Measurements from ENCODE around the gene P3R3URF. TPM values are rescaled to one million over a fixed set of nuclear protein-coding genes. Genes with fewer than 3 reads are reported as not detected.

Gene P3R3URF
- total and polyA plus RNA-seq, 9 of the 15 experiments (the other 6 are each of a cell fraction or from before 2014, with no cell fraction given): not detected

- in situ Hi-C loops (cut with MboI) (loop anchor here (25.0 kb wide), 1 partner anchor 551 kb away; no protein-coding TSS in a partner anchor), intact Hi-C loops (cut with micrococcal nuclease) (no loop called here)
- Histone ChIP-seq H4K20me1 (replicated peaks; ENCODE audit: control insufficient read depth, insufficient read depth, low read length) (no peaks in the 10 kb centered on the region; the same call in 1 of the 2 replicates), H3K27me3 (ENCODE audit: control insufficient read depth in 2 of 2, insufficient read depth in 2 of 2, low read length in 2 of 2) (no peaks in the 10 kb centered on the region), H3K4me3 (no peak overlapping the region), H3K9me1 (ENCODE audit: control insufficient read depth, insufficient read depth, low read length) (peaks cover 5% of the 10 kb centered on the region), H3K4me1 (replicated peaks in 1 of 2; ENCODE audit: control insufficient read depth in 2 of 2, insufficient read depth in 2 of 2, low read length in 2 of 2) (peaks cover 8 to 11% of the 10 kb centered on the region in 2 experiments; a peak in 3 of 5 replicates), H3K9me3 (replicated peaks; ENCODE audit: control insufficient read depth, insufficient read depth, low read depth, low read length) (no peaks in the 10 kb centered on the region), H3K4me2 (ENCODE audit: insufficient read depth, low read length) (no peak overlapping the region), H3K79me2 (ENCODE audit: control insufficient read depth, insufficient read depth, low read length) (no peaks in the 10 kb centered on the region), H3K9ac (ENCODE audit: insufficient read depth in 1 of 2, low read depth in 2 of 2, low read length in 2 of 2) (0 out of 4 replicates have a peak overlapping the region, but pooled peaks of 1 of the 2 experiments have one; percentile 45), H3K36me3 (ENCODE audit: control insufficient read depth, insufficient read depth, low read length) (peaks cover 53% of the 10 kb centered on the region), H3K27ac (ENCODE audit: extremely low read depth, low read depth, low read length) (no peak overlapping the region), H2AFZ (ENCODE audit: low read depth, low read length) (no peak overlapping the region)
- CTCF ChIA-PET (ENCODE audit: low intra/inter-chr PET ratio): no interaction called here
- 62% methylated on average over 6 of the region's 6 CpGs for WGBS (ENCODE audit: insufficient coverage, low coverage, missing lambda C conversion rate)
- peak in 3 of 4 experiments; percentile 36 to 56 (median 44) for DNase-seq (ENCODE audit: extremely low read depth in 1 of 4, low spot score in 3 of 4)
- no peak for FAIRE-seq
- ATAC-seq: peak; percentile 51
- POLR2A ChIA-PET: interaction anchor here (0.7 kb wide), 1 partner anchor 542 kb away, joined by 3 read pairs; no protein-coding TSS in a partner anchor
- BruUV-seq (replicated peaks): no TSS peak
- TF ChIP-seq PATZ1 (CRISPR knock-in tag; IDR thresholded peaks at IDR 0.05; ENCODE audit: borderline replicate concordance): no peak
- TF ChIP-seq ZNF431 (CRISPR knock-in tag; IDR thresholded peaks at IDR 0.05): no peak
- 0 out of 2 replicates have a peak, but pooled peaks have one; percentile 15 for TF ChIP-seq SMC3 (conservative IDR thresholded peaks at IDR 0.05; ENCODE audit: insufficient read depth, low read depth, low read length)
- no peak for TF ChIP-seq XRCC5 (IDR thresholded peaks at IDR 0.05; ENCODE audit: low read depth, low read length)
- TF ChIP-seq RAD21 (CRISPR knock-in tag; conservative IDR thresholded peaks at IDR 0.05 in 1 of 2, IDR thresholded peaks at IDR 0.05 in 1 of 2): 0 out of 4 replicates have a peak, but pooled peaks of 1 of the 2 experiments have one; percentile 19
- TF ChIP-seq ZZZ3 (IDR thresholded peaks at IDR 0.05): no peak
- TF ChIP-seq FOXM1 (IDR thresholded peaks at IDR 0.05; ENCODE audit: low read depth): no peak
- no peak for TF ChIP-seq FOXM1 (CRISPR knock-in tag; IDR thresholded peaks at IDR 0.05; ENCODE audit: low read depth)
- TF ChIP-seq, protein P1, sequence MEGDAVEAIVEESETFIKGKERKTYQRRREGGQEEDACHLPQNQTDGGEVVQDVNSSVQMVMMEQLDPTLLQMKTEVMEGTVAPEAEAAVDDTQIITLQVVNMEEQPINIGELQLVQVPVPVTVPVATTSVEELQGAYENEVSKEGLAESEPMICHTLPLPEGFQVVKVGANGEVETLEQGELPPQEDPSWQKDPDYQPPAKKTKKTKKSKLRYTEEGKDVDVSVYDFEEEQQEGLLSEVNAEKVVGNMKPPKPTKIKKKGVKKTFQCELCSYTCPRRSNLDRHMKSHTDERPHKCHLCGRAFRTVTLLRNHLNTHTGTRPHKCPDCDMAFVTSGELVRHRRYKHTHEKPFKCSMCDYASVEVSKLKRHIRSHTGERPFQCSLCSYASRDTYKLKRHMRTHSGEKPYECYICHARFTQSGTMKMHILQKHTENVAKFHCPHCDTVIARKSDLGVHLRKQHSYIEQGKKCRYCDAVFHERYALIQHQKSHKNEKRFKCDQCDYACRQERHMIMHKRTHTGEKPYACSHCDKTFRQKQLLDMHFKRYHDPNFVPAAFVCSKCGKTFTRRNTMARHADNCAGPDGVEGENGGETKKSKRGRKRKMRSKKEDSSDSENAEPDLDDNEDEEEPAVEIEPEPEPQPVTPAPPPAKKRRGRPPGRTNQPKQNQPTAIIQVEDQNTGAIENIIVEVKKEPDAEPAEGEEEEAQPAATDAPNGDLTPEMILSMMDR (IDR thresholded peaks at IDR 0.05 in 2 of 3, conservative IDR thresholded peaks at IDR 0.05 in 1 of 3; ENCODE audit: insufficient read depth in 2 of 3, low read depth in 1 of 3, low read length in 3 of 3): peak; percentile 22 to 51 (median 39); a peak in 3 of 6 replicates
- no peak for TF ChIP-seq ZFP30 (CRISPR knock-in tag; IDR thresholded peaks at IDR 0.05; ENCODE audit: borderline replicate concordance)
- TF ChIP-seq NFYB (IDR thresholded peaks at IDR 0.05; ENCODE audit: extremely low read depth, insufficient read length): no peak
- TF ChIP-seq, protein P2, sequence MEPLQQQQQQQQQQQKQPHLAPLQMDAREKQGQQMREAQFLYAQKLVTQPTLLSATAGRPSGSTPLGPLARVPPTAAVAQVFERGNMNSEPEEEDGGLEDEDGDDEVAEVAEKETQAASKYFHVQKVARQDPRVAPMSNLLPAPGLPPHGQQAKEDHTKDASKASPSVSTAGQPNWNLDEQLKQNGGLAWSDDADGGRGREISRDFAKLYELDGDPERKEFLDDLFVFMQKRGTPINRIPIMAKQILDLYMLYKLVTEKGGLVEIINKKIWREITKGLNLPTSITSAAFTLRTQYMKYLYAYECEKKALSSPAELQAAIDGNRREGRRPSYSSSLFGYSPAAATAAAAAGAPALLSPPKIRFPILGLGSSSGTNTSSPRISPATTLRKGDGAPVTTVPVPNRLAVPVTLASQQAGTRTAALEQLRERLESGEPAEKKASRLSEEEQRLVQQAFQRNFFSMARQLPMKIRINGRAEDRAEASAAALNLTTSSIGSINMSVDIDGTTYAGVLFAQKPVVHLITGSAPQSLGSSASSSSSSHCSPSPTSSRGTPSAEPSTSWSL (CRISPR knock-in tag; IDR thresholded peaks at IDR 0.05; ENCODE audit: borderline replicate concordance): no peak
- TF ChIP-seq EHMT2 (IDR thresholded peaks at IDR 0.05): no peak
- TF ChIP-seq FOXK1 (CRISPR knock-in tag; IDR thresholded peaks at IDR 0.05; ENCODE audit: borderline replicate concordance): no peak
- no peak for TF ChIP-seq HCFC1 (IDR thresholded peaks at IDR 0.05; ENCODE audit: low read depth, low read length)
- TF ChIP-seq ELF1 (tag; IDR thresholded peaks at IDR 0.05): no peak
Observed at GRCh38 chr1:46188295-46189030, 12.2 kb upstream of the P3R3URF start.
